GM12891 (cell line): ENCODE data around the gene CPLANE2.
A peak's percentile ranks its signal among the peaks of the same experiment; 100 is the strongest.
"Not testable (repeated sequence)": the region's sequence is repeated elsewhere in the genome, so short reads cannot be mapped to it uniquely, and the experiment has no call there.

Source experiments
- DNase-seq: peaks from one replicate; pipeline ENCODE4 v3.0.0; 2011; ENCODE audit warnings: low spot score; ENCODE audit not compliant: insufficient read length
- FAIRE-seq: peaks from 2 replicates; lab custom pipeline; 2011; peaks lifted over from hg19 to GRCh38; lab: Jason Lieb, UNC
- PAX5 ChIP-seq: IDR thresholded peaks from 2 replicates; pipeline ENCODE4 v1.6.1; 2011; ENCODE audit warnings: low read length, moderate library complexity, mild to moderate bottlenecking; ENCODE audit not compliant: insufficient read depth, severe bottlenecking
- POLR2A ChIP-seq: IDR thresholded peaks from 2 replicates; pipeline ENCODE4 v1.6.1; 2011; ENCODE audit warnings: low read depth, low read length, control low read depth
- POLR2AphosphoS5 ChIP-seq: IDR thresholded peaks from 2 replicates; pipeline ENCODE4 v1.6.1; 2011; ENCODE audit warnings: low read depth, low read length, control low read depth
- POU2F2 ChIP-seq: IDR thresholded peaks from 2 replicates; pipeline ENCODE4 v1.6.1; 2011; ENCODE audit warnings: low read depth, mild to moderate bottlenecking, control low read depth, low read length, moderate library complexity
- SPI1 ChIP-seq: IDR thresholded peaks from 2 replicates; pipeline ENCODE4 v1.6.1; 2011; ENCODE audit warnings: low read depth, low read length, control low read depth
- TAF1 ChIP-seq: IDR thresholded peaks from 2 replicates; pipeline ENCODE4 v1.6.1; 2011; ENCODE audit warnings: low read depth, low read length, control low read depth

CPLANE2 gene

DNA sequence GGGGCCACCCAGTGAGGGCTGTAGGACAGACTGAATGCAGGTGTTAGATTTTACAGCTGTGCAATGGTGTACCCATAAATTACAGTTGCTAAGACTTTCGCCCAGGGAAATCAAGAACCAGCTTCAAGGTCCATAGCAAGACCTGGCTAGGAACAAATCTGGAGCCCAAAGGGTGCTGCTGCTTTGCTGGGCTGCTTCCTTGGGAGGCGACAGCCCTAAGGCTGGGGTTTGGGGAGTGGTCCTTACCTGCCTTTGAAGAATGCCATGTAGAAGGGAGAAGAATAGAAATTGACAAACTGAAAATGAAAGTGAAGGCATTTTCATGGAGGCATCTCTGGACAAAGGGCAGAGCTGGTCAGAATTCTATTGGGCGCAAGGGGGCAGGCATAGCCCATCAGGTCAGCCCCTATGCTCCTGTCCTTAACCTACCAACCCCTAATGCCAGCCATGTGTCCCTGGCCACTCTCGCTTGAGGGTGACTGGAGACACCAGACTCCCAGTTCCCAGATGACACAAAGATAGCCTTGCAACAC is 16.9 kb downstream of the CPLANE2 start:
- TF ChIP-seq TAF1 = no peak
- TF ChIP-seq POLR2AphosphoS5 = no peak
- TF ChIP-seq POU2F2 = no peak
- TF ChIP-seq SPI1 = no peak
- no peak for TF ChIP-seq PAX5
- no peak for TF ChIP-seq POLR2A

DNA sequence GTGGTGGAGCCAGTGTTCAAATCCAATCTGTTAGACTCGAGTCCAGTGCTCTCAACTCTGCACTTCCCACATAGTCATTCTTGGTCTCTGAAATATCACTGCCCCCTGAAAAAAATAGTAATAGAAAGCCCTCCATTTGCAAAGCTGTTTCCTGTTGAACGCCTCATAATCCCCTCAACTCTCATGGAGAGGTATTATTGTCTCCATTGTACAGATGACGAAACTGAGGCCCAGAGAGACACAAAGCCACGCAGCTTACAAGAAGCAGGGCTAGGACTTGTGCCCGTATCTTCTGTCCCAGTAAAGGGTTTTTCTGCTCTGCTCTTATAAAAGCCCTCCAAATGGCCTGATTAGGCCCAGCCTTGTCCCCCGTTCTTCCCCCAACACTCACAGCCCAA is 18.3 kb downstream of the CPLANE2 start:
- TF ChIP-seq POLR2A = no peak
- TF ChIP-seq POU2F2 = no peak
- no peak for TF ChIP-seq POLR2AphosphoS5
- no peak for TF ChIP-seq TAF1
- TF ChIP-seq PAX5 = no peak
- no peak for TF ChIP-seq SPI1
- FAIRE-seq (no peak), DNase-seq (no peak)

More for the DNA sequence above, 16.9 kb downstream of the CPLANE2 start:
- no peak for DNase-seq
- FAIRE-seq = no peak

DNA sequence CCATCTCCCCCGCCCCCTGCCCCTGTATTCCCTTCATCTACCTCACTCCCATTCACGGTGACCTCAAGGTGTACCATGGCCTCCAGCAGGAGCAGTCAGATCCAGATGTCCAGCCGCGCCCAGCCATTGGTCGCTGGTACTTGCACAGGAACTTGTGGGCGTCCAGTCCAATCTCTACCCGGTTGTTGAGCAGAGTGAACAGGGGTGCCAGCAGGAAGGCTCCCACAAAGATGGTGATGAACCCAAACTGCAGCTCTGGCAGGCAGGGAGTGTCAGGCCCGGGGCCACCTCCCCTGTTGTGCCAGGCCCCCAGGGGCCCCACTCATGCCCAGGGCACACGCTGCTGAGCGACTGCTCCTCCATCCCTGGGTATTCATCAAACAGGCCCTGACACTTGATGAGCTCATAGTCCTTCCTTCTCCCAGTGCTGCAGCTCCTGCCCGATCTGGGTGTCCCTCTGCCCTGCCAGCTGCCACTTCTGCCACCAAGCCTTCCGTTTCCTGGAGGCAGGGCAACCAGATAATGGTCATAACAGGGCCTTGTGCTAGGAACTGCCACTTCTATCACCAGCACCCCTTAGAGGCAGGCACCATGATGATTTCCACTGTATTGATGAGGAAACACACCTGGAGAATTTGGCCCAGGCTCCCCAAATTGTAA is 18.8 kb downstream of the CPLANE2 start:
- DNase-seq (no peak), FAIRE-seq (no peak)
- TF ChIP-seq SPI1 (no peak), PAX5 (no peak), POLR2A (no peak), POU2F2 (no peak), TAF1 (no peak), POLR2AphosphoS5 (no peak)

DNA sequence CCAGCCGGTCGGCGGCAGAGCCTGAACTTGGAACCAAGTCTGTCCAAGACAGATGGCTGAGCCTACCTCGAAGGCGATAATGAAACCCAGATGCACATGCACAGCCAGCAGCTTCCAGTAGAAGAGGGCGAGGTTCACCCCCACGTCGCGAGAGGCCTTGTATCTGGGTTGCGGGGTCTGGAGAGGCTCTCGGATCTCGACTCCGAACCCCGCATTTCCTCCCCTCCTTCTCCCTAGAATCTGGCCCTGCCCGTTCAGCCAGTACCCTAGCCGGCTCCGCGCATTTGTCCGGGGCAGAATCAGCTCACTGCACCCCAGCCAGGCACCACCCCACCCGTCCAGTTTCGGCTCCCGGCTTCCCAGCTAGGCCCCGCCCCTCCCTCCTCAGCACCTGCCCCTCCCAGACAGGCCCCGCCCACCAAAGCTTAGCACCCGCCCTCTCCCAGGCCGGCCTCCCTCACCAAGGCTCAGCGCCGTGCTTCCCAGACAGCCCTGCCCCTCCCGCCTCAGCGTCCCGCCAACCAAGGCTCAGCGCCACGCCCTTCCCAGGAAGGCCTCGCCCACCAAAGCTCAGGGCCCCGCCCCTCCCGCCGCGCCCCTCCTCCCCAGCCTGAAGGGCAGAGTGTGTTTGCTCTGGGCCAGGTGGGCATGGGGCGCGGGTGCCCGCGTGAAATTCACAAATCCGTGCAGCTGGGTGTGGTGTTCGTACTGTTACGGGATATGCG is 19.8 kb downstream of the CPLANE2 start:
- DNase-seq (peak; percentile 96), FAIRE-seq (peak; percentile 86)
- TF ChIP-seq POLR2A (no peak), PAX5 (no peak), POU2F2 (no peak), TAF1 (no peak), SPI1 (no peak), POLR2AphosphoS5 (no peak)

DNA sequence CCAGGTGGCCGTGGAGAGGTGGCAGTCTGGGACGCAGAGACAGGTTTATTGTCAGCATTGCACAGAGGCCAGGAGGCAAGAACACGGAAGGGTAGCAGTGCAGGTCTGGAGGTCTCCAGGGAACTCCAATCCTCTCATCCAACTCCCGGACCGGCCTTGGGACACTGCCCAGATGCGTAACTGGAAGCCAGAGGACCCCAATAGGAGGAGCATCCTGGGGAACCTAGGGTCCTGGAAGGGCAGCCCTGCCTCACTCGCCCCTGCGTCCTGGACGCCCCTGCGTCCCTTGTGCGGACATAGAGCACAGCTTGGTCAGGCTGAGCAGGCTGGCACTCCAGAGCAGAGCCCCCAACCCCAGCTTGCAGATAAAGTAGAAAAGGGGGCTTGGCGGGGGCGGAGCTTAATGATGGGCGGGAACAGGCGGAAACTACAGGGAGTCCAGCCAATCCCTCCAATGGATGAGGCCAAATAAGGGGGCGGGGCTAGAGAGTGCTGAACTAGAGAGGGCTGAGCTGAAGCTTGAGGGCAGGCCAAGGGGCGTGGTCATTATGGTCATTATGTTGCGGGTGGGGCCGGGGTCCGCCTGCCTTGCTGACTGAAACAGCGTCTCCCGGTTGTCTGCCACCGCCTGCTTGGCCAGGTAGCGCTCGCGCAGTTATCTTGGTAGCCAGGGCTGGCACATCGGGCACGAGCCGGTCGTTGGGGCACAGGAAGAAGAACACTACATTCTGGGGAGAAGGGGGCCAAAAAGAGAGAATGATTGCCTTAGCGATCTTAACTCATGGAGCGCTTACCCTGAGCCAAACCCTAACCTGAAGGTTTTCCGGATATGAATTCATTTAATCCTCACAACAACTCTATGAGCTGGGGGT is 20.9 kb downstream of the CPLANE2 start:
- no peak for TF ChIP-seq PAX5
- no peak for TF ChIP-seq POU2F2
- no peak for TF ChIP-seq SPI1
- no peak for TF ChIP-seq POLR2AphosphoS5
- no peak for TF ChIP-seq TAF1
- no peak for TF ChIP-seq POLR2A
- FAIRE-seq (peak; percentile 62), DNase-seq (peak; percentile 49)

DNA sequence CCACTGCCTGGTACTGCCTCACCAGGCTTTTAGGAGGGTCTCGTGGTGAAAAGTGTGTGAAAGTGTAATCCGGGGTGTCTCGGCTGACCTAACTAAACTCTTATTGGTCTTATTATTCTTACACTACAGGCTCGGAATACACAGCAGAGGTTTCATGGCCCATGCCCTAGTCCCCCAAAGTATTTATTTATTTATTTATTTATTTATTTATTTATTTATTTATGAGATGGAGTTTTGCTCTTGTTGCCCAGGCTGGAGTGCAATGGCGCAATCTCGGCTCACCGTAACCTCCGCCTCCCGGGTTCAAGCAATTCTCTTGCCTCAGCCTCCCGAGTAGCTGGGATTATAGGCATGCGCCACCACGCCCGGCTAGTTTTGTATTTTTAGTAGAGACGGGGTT is 21.7 kb downstream of the CPLANE2 start:
- not testable (repeated sequence) for FAIRE-seq, DNase-seq

DNA sequence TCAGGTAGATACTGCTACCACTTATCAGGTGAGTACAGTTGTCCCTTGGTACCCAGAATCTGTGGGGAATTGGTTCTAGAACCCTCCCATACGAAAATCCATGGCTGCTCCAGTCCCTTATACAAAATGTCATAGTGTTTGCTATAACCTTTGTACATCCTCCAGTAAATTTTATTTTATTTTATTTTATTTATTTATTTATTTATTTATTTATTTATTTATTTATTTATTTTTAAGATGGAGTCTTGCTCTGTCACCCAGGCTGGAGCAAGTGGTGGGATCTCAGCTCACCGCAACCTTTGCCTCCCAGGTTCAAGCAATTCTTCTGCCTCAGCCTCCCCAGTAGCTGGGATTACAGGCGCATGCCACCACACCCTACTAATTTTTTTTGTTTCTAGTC is 23.4 kb downstream of the CPLANE2 start:
- not testable (repeated sequence) for DNase-seq

DNA sequence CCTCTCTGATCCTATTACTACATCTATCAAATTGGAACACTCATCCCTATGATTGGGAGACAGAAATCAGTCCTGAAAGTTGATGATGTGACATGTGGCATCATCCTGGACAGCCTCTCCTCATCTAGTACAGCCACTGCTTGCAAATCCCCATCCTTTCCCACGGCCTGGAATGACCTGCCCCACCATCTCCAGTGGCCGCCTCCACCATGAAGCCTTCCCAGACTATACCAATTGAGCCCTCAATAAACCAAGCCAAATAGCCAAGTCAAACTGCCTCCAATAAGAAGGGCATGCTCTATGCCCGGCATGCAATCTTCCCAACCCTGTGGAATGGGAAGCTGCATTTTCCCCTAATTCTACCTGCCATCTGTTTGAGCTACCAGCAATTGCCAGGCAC is 24.0 kb downstream of the CPLANE2 start:
- DNase-seq (no peak), FAIRE-seq (no peak)
- TF ChIP-seq POU2F2 = no peak
- no peak for TF ChIP-seq TAF1
- TF ChIP-seq POLR2AphosphoS5 = no peak
- TF ChIP-seq SPI1 = no peak
- TF ChIP-seq POLR2A = no peak
- TF ChIP-seq PAX5 = no peak

More for the DNA sequence above, 23.4 kb downstream of the CPLANE2 start:
- FAIRE-seq = not testable (repeated sequence)

DNA sequence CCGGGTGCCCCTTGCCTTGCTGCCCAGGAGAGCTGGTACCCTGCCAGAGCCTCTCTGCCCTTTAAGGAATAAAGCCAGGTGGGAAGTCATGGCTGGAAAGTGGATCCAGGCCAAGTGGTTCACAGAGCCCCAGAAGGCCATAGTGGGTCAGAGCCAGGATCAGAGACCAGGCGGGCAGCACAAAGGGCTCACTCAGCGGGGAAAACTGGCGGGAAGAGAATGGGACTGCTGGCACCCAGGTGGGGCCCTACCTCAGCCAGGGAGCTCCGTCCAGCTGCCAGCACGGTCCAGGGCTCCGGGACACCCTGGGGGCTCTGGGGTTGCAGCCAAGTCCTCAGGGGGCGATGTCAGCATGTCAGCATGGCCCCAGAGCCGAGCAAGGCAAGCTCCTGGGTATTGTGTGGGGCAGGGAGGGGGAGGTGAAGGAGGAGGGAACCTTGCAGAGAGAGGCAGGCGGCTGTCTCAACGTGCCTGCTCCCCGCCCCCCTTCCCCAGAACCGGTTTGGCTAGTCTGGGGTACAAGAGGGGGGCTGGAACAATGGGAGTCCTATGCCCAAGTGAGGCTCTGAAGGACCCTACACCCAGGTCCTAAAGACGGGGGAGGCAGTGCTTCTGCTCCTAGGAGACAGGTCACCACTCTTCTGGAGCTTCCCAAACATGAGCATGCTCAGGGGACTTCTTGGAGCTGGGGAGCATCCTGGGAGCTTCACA is 24.6 kb downstream of the CPLANE2 start, which contains the start of gene ARHGEF19:
ARHGEF19 (minus strand) TSS at position 402 of the 711 bp plus-strand sequence. CDS start 3,598 bp downstream, outside the sequence.
- DNase-seq (no peak), FAIRE-seq (no peak)
- TF ChIP-seq PAX5 = no peak
- TF ChIP-seq TAF1 = no peak
- no peak for TF ChIP-seq POLR2AphosphoS5
- TF ChIP-seq POU2F2 = no peak
- TF ChIP-seq SPI1 = no peak
- TF ChIP-seq POLR2A = no peak
